HG02763 (cell line): ENCODE measurements around the gene CCNT1.
"Not testable (repeated sequence)": the region's sequence is repeated elsewhere in the genome, so short reads cannot be mapped to it uniquely, and the experiment has no call there.

Source experiments
- ATAC-seq: cut with Tn5 transposase; IDR thresholded peaks from one replicate; pipeline ENCODE4 v1.9.1; 2021; ENCODE audit warnings: mild to moderate bottlenecking, moderate library complexity; ENCODE audit not compliant: unreplicated experiment

CCNT1 gene

GRCh38 chr12:48641752-48642555, 74.6 kb downstream of the CCNT1 start:
- ATAC-seq = not testable (repeated sequence)

- no peak for ATAC-seq
Observed at GRCh38 chr12:48640854-48641253, 75.7 kb downstream of the CCNT1 start.

GRCh38 chr12:48640428-48640827, 76.1 kb downstream of the CCNT1 start:
- ATAC-seq = no peak
